GM23338 (cell line): ENCODE results near the gene DPYD. TPM values are rescaled to one million over a fixed set of nuclear protein-coding genes. Genes with fewer than 3 reads are reported as not detected.

Source experiments
- ATAC-seq: fragments of 200-7000 bp; cut with Tn5 transposase; 3 replicates; pipeline ENCODE4 v1.9.1; 2020
- DNase-seq: peaks from one replicate; pipeline ENCODE4 v3.0.0-alpha.2; 2015; ENCODE audit warnings: low spot score
- H2AFZ ChIP-seq: fragments of 200-600 bp; sonication (generic); 2 replicates; pipeline ENCODE4 v1.8.0; 2016; ENCODE audit warnings: antibody characterized with exemption, mild to moderate bottlenecking, moderate library complexity
- H3F3A ChIP-seq: fragments of 200-600 bp; sonication (generic); replicated peaks from 2 replicates; pipeline ENCODE4 v1.8.0; 2017; ENCODE audit warnings: antibody characterized with exemption, mixed run types, low read depth
- H3K27ac ChIP-seq: fragments of 200-600 bp; sonication (generic); 2 replicates; pipeline ENCODE4 v1.6.1; 2016; ENCODE audit warnings: low read depth
- H3K27me3 ChIP-seq: fragments of 200-600 bp; sonication (generic); 2 replicates; pipeline ENCODE4 v1.8.0; 2016; ENCODE audit warnings: mild to moderate bottlenecking, mixed run types, moderate library complexity; ENCODE audit not compliant: insufficient read depth
- H3K36me3 ChIP-seq: fragments of 200-600 bp; sonication (generic); 2 replicates; pipeline ENCODE4 v1.8.0; 2016; ENCODE audit warnings: mild to moderate bottlenecking; ENCODE audit not compliant: insufficient read depth
- H3K4me1 ChIP-seq: fragments of 200-600 bp; sonication (generic); 2 replicates; pipeline ENCODE4 v1.8.0; 2016; ENCODE audit warnings: mild to moderate bottlenecking, moderate library complexity; ENCODE audit not compliant: insufficient read depth
- H3K4me2 ChIP-seq: fragments of 200-600 bp; sonication (generic); 2 replicates; pipeline ENCODE4 v1.7.1; 2017; ENCODE audit warnings: mixed run types
- H3K4me3 ChIP-seq: fragments of 200-600 bp; sonication (generic); 2 replicates; pipeline ENCODE4 v1.6.1; 2016; ENCODE audit warnings: mixed run types
- H3K79me2 ChIP-seq: fragments of 200-600 bp; sonication (generic); replicated peaks from 2 replicates; pipeline ENCODE4 v1.8.0; 2017; ENCODE audit warnings: mild to moderate bottlenecking; ENCODE audit not compliant: insufficient read depth
- H3K9me2 ChIP-seq: fragments of 200-600 bp; sonication (generic); 2 replicates; pipeline ENCODE4 v1.8.0; 2017; ENCODE audit not compliant: insufficient read depth
- H4K20me1 ChIP-seq: fragments of 200-600 bp; sonication (generic); replicated peaks from 2 replicates; pipeline ENCODE4 v1.8.0; 2017; ENCODE audit warnings: mild to moderate bottlenecking; ENCODE audit not compliant: insufficient read depth
- H3K27ac Mint-ChIP-seq: 2 replicates; pipeline ENCODE4 v1.8.0; 2020; ENCODE audit warnings: inconsistent platforms, mild to moderate bottlenecking, moderate library complexity, mixed read lengths
- H3K27me3 Mint-ChIP-seq: 3 replicates; pipeline ENCODE4 v1.8.0; 2022; ENCODE audit warnings: low read depth, mild to moderate bottlenecking, moderate library complexity, mixed read lengths, inconsistent platforms; ENCODE audit not compliant: insufficient read depth, poor library complexity
- H3K36me3 Mint-ChIP-seq: 3 replicates; pipeline ENCODE4 v1.8.0; 2021; ENCODE audit warnings: low read depth, mild to moderate bottlenecking, inconsistent platforms, moderate library complexity, mixed read lengths
- H3K4me1 Mint-ChIP-seq: 3 replicates; pipeline ENCODE4 v1.8.0; 2020; ENCODE audit warnings: mild to moderate bottlenecking, inconsistent platforms, mixed read lengths
- H3K4me3 Mint-ChIP-seq: 3 replicates; pipeline ENCODE4 v1.8.0; 2021; ENCODE audit warnings: moderate library complexity, mild to moderate bottlenecking, inconsistent platforms, mixed read lengths
- H3K9me3 Mint-ChIP-seq: 3 replicates; pipeline ENCODE4 v1.8.0; 2020; ENCODE audit warnings: moderate library complexity, mild to moderate bottlenecking, inconsistent platforms, mixed read lengths
- CREB1 ChIP-seq: fragments of 250-450 bp; sonication (Bioruptor Pico); IDR thresholded peaks from 2 replicates; pipeline ENCODE4 v1.5.0; 2020; ENCODE audit warnings: low read depth, mild to moderate bottlenecking, moderate library complexity
- EZH2 ChIP-seq: fragments of 200-600 bp; sonication (generic); IDR thresholded peaks from one replicate; pipeline ENCODE4 v1.8.0; 2017; ENCODE audit warnings: antibody characterized with exemption, mild to moderate bottlenecking, low read depth; ENCODE audit not compliant: unreplicated experiment
- EZH2phosphoT487 ChIP-seq: fragments of 200-600 bp; sonication (generic); IDR thresholded peaks from one replicate; pipeline ENCODE4 v1.8.1; 2018; ENCODE audit warnings: antibody characterized with exemption; ENCODE audit not compliant: unreplicated experiment
- JUNB ChIP-seq: IDR thresholded peaks from one replicate; pipeline ENCODE4 v1.6.1; 2016; ENCODE audit warnings: antibody characterized with exemption; ENCODE audit not compliant: unreplicated experiment
- NANOG ChIP-seq: IDR thresholded peaks from 2 replicates; pipeline ENCODE4 v1.6.1; 2016; ENCODE audit warnings: antibody characterized with exemption, borderline replicate concordance
- POLR2AphosphoS5 ChIP-seq: IDR thresholded peaks from 2 replicates; pipeline ENCODE4 v1.6.1; 2016; ENCODE audit warnings: antibody characterized with exemption, low read depth
- STAT1 ChIP-seq: IDR thresholded peaks from one replicate; pipeline ENCODE4 v1.6.1; 2016; ENCODE audit warnings: antibody characterized with exemption; ENCODE audit not compliant: unreplicated experiment
- ZNF114 ChIP-seq: fragments of 250-450 bp; sonication (Bioruptor Pico); IDR thresholded peaks from 2 replicates; pipeline ENCODE4 v1.5.0; 2020; ENCODE audit warnings: mild to moderate bottlenecking, moderate library complexity
- ZNF331 ChIP-seq: fragments of 250-450 bp; sonication (Bioruptor Pico); IDR thresholded peaks from 2 replicates; pipeline ENCODE4 v1.5.0; 2020; ENCODE audit warnings: low read depth, mild to moderate bottlenecking, moderate library complexity
- polyA plus RNA-seq: library from polyadenylated mRNA; unstranded; fragments of >200 nt; fragmentation: Nextera tagmentation; extraction: Ambion mirVana; gene quantifications from 2 replicates; pipeline ENCODE4 v1.2.1, GENCODE V29; 2016
- total RNA-seq: library from RNA; depleted of rRNA; stranded (reverse); fragments of >200 nt; shearing (Covaris generic); gene quantifications from 2 replicates; pipeline ENCODE4 v1.2.3, GENCODE V29; 2014
- TF ChIP-seq, protein P1 (sequence below): IDR thresholded peaks from one replicate; pipeline ENCODE4 v1.6.1; 2018; ENCODE audit warnings: antibody characterized with exemption; ENCODE audit not compliant: unreplicated experiment
- TF ChIP-seq, protein P2 (sequence below): IDR thresholded peaks from 2 replicates; pipeline ENCODE4 v1.6.1; 2016; ENCODE audit warnings: antibody characterized with exemption
- TF ChIP-seq, protein P3 (sequence below), 2 experiments: fragments of 200-600 bp in 1 of 2; sonication (generic) in 1 of 2; conservative IDR thresholded peaks; 2 replicates each; pipeline versions ENCODE4 v1.5.1 to v1.6.1; 2016 to 2017; ENCODE audit warnings: antibody characterized with exemption in 2 of 2, low read depth in 2 of 2, mild to moderate bottlenecking in 2 of 2, moderate library complexity in 1 of 2
- TF ChIP-seq, protein P4 (sequence below): fragments of 250-450 bp; sonication (Bioruptor Pico); IDR thresholded peaks from 2 replicates; pipeline ENCODE4 v1.5.0; 2020; ENCODE audit warnings: mild to moderate bottlenecking, moderate library complexity

Gene DPYD
- total and polyA plus RNA-seq, 2 experiments from 2014 or later, result 0.50 to 1.6 TPM

DNA sequence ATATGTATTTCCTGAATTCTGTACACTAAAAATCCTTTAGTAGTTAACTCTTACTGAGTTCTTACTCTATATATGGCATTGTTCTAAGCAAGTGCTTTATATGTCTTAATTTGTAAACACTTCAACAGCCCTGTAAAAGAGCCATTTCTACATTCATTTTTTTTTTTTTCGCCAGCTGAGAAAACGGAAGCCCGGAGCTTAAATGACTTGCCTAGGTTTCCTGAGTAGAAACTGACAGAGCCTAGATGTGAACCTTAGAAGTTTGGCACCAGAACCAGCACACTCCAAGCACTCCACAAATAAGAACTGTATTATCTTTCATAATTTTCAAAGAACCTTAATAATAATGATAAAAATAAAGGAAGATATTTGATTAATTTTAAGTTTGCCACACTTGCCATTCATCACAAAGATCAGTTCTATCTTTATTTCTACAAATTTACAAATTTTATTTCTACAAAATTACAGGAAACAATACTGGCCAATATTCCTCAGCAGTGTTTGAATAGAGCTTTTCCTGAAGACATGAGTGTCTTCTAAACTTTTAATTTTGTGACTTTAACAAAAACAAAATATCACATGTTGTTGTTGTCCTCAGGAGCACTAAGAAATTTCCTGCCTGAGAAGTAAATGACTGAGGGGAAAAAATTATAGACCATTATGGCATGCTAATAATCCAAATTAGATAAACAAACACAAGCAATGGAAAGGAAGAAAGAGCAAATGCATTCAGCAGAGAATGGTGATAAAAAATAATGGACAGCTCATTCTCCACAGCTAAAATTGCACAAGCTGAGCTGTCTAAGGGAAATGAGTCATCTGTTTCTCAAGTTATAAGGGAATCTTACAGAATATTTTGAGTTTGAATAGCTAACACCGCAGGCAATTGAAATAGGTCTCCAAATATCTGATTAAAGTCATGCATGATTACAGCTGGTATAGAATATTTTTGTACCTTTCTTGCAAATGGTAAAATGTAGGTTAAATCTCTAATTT lies 71.2 kb downstream of the DPYD start:
- peaks cover 12% of the 10 kb centered on the region for H3K9me3 Mint-ChIP-seq
- Histone ChIP-seq H3K4me1 (no peaks in the 10 kb centered on the region), H3F3A (no peaks in the 10 kb centered on the region), H3K36me3 (no peaks in the 10 kb centered on the region), H3K27me3 (no peaks in the 10 kb centered on the region), H3K9me2 (no peaks in the 10 kb centered on the region), H3K27ac (no peak overlapping the region), H3K4me3 (no peak overlapping the region), H3K79me2 (no peaks in the 10 kb centered on the region), H3K4me2 (no peak overlapping the region), H2AFZ (no peak overlapping the region), H4K20me1 (no peaks in the 10 kb centered on the region)
- no peaks in the 10 kb centered on the region for H3K4me1 Mint-ChIP-seq
- H3K27me3 Mint-ChIP-seq, result no peaks in the 10 kb centered on the region
- DNase-seq (no peak), ATAC-seq (no peak)
- TF ChIP-seq, protein P1, sequence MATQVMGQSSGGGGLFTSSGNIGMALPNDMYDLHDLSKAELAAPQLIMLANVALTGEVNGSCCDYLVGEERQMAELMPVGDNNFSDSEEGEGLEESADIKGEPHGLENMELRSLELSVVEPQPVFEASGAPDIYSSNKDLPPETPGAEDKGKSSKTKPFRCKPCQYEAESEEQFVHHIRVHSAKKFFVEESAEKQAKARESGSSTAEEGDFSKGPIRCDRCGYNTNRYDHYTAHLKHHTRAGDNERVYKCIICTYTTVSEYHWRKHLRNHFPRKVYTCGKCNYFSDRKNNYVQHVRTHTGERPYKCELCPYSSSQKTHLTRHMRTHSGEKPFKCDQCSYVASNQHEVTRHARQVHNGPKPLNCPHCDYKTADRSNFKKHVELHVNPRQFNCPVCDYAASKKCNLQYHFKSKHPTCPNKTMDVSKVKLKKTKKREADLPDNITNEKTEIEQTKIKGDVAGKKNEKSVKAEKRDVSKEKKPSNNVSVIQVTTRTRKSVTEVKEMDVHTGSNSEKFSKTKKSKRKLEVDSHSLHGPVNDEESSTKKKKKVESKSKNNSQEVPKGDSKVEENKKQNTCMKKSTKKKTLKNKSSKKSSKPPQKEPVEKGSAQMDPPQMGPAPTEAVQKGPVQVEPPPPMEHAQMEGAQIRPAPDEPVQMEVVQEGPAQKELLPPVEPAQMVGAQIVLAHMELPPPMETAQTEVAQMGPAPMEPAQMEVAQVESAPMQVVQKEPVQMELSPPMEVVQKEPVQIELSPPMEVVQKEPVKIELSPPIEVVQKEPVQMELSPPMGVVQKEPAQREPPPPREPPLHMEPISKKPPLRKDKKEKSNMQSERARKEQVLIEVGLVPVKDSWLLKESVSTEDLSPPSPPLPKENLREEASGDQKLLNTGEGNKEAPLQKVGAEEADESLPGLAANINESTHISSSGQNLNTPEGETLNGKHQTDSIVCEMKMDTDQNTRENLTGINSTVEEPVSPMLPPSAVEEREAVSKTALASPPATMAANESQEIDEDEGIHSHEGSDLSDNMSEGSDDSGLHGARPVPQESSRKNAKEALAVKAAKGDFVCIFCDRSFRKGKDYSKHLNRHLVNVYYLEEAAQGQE, result no peak
- TF ChIP-seq JUNB (no peak), CREB1 (CRISPR knock-in tag) (no peak), ZNF331 (CRISPR knock-in tag) (no peak), ZNF114 (CRISPR knock-in tag) (no peak), STAT1 (no peak), EZH2phosphoT487 (no peak), EZH2 (no peak), NANOG (no peak), POLR2AphosphoS5 (no peak)
- TF ChIP-seq, protein P2, sequence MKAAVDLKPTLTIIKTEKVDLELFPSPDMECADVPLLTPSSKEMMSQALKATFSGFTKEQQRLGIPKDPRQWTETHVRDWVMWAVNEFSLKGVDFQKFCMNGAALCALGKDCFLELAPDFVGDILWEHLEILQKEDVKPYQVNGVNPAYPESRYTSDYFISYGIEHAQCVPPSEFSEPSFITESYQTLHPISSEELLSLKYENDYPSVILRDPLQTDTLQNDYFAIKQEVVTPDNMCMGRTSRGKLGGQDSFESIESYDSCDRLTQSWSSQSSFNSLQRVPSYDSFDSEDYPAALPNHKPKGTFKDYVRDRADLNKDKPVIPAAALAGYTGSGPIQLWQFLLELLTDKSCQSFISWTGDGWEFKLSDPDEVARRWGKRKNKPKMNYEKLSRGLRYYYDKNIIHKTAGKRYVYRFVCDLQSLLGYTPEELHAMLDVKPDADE, result no peak
- TF ChIP-seq, protein P3, sequence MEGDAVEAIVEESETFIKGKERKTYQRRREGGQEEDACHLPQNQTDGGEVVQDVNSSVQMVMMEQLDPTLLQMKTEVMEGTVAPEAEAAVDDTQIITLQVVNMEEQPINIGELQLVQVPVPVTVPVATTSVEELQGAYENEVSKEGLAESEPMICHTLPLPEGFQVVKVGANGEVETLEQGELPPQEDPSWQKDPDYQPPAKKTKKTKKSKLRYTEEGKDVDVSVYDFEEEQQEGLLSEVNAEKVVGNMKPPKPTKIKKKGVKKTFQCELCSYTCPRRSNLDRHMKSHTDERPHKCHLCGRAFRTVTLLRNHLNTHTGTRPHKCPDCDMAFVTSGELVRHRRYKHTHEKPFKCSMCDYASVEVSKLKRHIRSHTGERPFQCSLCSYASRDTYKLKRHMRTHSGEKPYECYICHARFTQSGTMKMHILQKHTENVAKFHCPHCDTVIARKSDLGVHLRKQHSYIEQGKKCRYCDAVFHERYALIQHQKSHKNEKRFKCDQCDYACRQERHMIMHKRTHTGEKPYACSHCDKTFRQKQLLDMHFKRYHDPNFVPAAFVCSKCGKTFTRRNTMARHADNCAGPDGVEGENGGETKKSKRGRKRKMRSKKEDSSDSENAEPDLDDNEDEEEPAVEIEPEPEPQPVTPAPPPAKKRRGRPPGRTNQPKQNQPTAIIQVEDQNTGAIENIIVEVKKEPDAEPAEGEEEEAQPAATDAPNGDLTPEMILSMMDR (conservative IDR thresholded peaks at IDR 0.05; ENCODE audit: low read depth in 2 of 2), result no peak
- TF ChIP-seq, protein P4, sequence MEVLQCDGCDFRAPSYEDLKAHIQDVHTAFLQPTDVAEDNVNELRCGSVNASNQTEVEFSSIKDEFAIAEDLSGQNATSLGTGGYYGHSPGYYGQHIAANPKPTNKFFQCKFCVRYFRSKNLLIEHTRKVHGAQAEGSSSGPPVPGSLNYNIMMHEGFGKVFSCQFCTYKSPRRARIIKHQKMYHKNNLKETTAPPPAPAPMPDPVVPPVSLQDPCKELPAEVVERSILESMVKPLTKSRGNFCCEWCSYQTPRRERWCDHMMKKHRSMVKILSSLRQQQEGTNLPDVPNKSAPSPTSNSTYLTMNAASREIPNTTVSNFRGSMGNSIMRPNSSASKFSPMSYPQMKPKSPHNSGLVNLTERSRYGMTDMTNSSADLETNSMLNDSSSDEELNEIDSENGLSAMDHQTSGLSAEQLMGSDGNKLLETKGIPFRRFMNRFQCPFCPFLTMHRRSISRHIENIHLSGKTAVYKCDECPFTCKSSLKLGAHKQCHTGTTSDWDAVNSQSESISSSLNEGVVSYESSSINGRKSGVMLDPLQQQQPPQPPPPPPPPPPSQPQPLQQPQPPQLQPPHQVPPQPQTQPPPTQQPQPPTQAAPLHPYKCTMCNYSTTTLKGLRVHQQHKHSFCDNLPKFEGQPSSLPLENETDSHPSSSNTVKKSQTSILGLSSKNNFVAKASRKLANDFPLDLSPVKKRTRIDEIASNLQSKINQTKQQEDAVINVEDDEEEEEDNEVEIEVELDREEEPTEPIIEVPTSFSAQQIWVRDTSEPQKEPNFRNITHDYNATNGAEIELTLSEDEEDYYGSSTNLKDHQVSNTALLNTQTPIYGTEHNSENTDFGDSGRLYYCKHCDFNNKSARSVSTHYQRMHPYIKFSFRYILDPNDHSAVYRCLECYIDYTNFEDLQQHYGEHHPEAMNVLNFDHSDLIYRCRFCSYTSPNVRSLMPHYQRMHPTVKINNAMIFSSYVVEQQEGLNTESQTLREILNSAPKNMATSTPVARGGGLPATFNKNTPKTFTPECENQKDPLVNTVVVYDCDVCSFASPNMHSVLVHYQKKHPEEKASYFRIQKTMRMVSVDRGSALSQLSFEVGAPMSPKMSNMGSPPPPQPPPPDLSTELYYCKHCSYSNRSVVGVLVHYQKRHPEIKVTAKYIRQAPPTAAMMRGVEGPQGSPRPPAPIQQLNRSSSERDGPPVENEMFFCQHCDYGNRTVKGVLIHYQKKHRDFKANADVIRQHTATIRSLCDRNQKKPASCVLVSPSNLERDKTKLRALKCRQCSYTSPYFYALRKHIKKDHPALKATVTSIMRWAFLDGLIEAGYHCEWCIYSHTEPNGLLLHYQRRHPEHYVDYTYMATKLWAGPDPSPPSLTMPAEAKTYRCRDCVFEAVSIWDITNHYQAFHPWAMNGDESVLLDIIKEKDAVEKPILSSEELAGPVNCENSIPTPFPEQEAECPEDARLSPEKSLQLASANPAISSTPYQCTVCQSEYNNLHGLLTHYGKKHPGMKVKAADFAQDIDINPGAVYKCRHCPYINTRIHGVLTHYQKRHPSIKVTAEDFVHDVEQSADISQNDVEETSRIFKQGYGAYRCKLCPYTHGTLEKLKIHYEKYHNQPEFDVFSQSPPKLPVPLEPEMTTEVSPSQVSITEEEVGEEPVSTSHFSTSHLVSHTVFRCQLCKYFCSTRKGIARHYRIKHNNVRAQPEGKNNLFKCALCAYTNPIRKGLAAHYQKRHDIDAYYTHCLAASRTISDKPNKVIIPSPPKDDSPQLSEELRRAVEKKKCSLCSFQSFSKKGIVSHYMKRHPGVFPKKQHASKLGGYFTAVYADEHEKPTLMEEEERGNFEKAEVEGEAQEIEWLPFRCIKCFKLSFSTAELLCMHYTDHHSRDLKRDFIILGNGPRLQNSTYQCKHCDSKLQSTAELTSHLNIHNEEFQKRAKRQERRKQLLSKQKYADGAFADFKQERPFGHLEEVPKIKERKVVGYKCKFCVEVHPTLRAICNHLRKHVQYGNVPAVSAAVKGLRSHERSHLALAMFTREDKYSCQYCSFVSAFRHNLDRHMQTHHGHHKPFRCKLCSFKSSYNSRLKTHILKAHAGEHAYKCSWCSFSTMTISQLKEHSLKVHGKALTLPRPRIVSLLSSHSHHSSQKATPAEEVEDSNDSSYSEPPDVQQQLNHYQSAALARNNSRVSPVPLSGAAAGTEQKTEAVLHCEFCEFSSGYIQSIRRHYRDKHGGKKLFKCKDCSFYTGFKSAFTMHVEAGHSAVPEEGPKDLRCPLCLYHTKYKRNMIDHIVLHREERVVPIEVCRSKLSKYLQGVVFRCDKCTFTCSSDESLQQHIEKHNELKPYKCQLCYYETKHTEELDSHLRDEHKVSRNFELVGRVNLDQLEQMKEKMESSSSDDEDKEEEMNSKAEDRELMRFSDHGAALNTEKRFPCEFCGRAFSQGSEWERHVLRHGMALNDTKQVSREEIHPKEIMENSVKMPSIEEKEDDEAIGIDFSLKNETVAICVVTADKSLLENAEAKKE (CRISPR knock-in tag), result no peak
- H3K4me3 Mint-ChIP-seq, result no peak overlapping the region
- H3K27ac Mint-ChIP-seq, result no peak overlapping the region
- peaks cover 8% of the 10 kb centered on the region; the same call in 2 of the 3 replicates for H3K36me3 Mint-ChIP-seq
